GM21423 (cell line): ENCODE results near the gene FBXW5.

ENCODE experiments used
- ATAC-seq: cut with Tn5 transposase; IDR thresholded peaks from one replicate; pipeline ENCODE4 v1.9.1; 2021; ENCODE audit warnings: mild to moderate bottlenecking, moderate library complexity; ENCODE audit not compliant: unreplicated experiment

The FBXW5 gene

GRCh38 chr9:136944519-136945332, at the start of gene FBXW5, which contains the start of gene C8G:
FBXW5 (minus strand) TSS chr9:136944738; CDS start chr9:136944083, 655 bp downstream.
C8G (plus strand) TSS chr9:136945243; CDS start chr9:136945321, 78 bp downstream.
- peak; percentile 79 for ATAC-seq

GRCh38 chr9:136992819-136993369, 48.4 kb upstream of the FBXW5 start:
- no peak for ATAC-seq

- ATAC-seq: peak; percentile 81
These were observed 47.7 kb upstream of the FBXW5 start, which contains the start of gene PAXX for GRCh38 chr9:136991993-136992818. PAXX (plus strand) TSS chr9:136992422; CDS start chr9:136992444, 22 bp downstream.

GRCh38 chr9:136990242-136990911, 45.8 kb upstream of the FBXW5 start:
- ATAC-seq: no peak

GRCh38 chr9:136988872-136989271, 44.3 kb upstream of the FBXW5 start:
- ATAC-seq: no peak

- ATAC-seq: no peak
These were observed 41.3 kb upstream of the FBXW5 start for GRCh38 chr9:136985853-136986252.

GRCh38 chr9:136985027-136985602, 40.6 kb upstream of the FBXW5 start:
- ATAC-seq: no peak

GRCh38 chr9:136984464-136985026, 40.0 kb upstream of the FBXW5 start:
- no peak for ATAC-seq

- no peak for ATAC-seq
These were observed 39.2 kb upstream of the FBXW5 start for GRCh38 chr9:136983656-136984314.

- ATAC-seq: no peak
These were observed 38.6 kb upstream of the FBXW5 start for GRCh38 chr9:136983167-136983566.

GRCh38 chr9:136982232-136983051, 37.9 kb upstream of the FBXW5 start, which contains the start of gene LCNL1:
LCNL1 (plus strand) TSS chr9:136982993; CDS start chr9:136983587, 594 bp downstream.
- no peak for ATAC-seq

- ATAC-seq: no peak
These were observed 37.2 kb upstream of the FBXW5 start for GRCh38 chr9:136981588-136982231.

GRCh38 chr9:136980669-136981478, 36.3 kb upstream of the FBXW5 start:
- no peak for ATAC-seq

- ATAC-seq: no peak
These were observed 35.4 kb upstream of the FBXW5 start for GRCh38 chr9:136979769-136980587.

GRCh38 chr9:136978865-136979544, 34.5 kb upstream of the FBXW5 start:
- ATAC-seq: no peak
